Neural crest cell (in vitro differentiated cells): ENCODE data around the gene LRRC55. TPM values are rescaled to one million over a fixed set of nuclear protein-coding genes. Genes with fewer than 3 reads are reported as not detected.
"Not testable (repeated sequence)": the region's sequence is repeated elsewhere in the genome, so short reads cannot be mapped to it uniquely, and the experiment has no call there.

Source experiments
- DNase-seq: peaks from one replicate; pipeline ENCODE4 v3.0.0; 2021; ENCODE audit warnings: low read depth, mixed read lengths, low spot score
- H3K27ac Mint-ChIP-seq: one replicate; pipeline ENCODE4 v1.8.0; 2021; ENCODE audit warnings: mild to moderate bottlenecking, mixed read lengths; ENCODE audit not compliant: unreplicated experiment
- H3K27me3 Mint-ChIP-seq: 2 replicates; pipeline ENCODE4 v1.8.0; 2021; ENCODE audit warnings: low read depth, mild to moderate bottlenecking, mixed read lengths
- H3K36me3 Mint-ChIP-seq: 2 replicates; pipeline ENCODE4 v1.8.0; 2021; ENCODE audit warnings: low read depth, mild to moderate bottlenecking, mixed read lengths
- H3K4me1 Mint-ChIP-seq: 2 replicates; pipeline ENCODE4 v1.8.0; 2021; ENCODE audit warnings: mixed read lengths
- H3K4me3 Mint-ChIP-seq: one replicate; pipeline ENCODE4 v1.8.0; 2021; ENCODE audit warnings: mild to moderate bottlenecking, mixed read lengths
- H3K9me3 Mint-ChIP-seq: 2 replicates; pipeline ENCODE4 v1.8.0; 2021; ENCODE audit warnings: mixed read lengths
- total RNA-seq: library from RNA; stranded (reverse); gene quantifications from 2 replicates; pipeline ENCODE4 v1.2.1, GENCODE V29; 2021
- TF ChIP-seq, protein P1 (sequence below): fragments of 200-600 bp; sonication (generic); conservative IDR thresholded peaks from 2 replicates; pipeline ENCODE4 v1.5.0; 2021; ENCODE audit warnings: antibody characterized with exemption, mild to moderate bottlenecking

Gene LRRC55
- total RNA-seq, 1 donor from 2014 or later, result 6.4 TPM

DNA sequence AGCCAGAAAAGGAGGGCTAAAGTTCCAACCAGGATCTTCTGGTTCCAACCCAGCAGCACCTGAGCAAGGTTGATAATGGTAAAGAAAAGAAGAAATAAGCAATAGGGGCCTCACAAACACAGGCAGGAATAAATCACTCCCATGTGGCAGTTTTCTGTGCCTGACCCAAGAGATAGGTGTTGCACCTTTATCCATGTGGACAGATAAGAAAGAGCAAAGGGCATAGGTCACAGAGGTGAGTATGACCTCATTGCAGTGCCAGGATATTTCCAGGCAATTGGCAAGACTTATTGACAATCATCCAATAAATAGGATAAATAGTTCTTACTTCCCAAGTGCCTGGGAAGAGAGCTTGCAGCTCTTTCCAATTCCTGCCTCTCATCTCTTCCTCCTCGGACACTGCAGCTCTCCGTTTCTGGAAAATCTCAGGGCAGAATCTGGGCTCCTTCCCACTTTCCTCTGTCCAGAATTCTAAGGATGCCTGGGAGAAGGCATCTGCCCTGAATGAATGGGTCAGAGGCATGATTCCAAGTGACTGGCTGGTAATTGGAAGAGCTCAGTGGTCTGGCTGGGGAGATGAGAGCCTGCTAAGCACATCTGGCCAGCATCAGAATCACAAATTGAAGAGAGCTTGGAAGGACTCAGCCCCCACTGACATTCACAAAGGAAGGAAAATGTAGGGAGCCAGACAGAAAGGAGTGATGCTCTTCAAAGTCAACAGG lies 14.5 kb upstream of the LRRC55 start:
- Mint-ChIP-seq H3K36me3 (peaks cover 8% of the 10 kb centered on the region), H3K4me3 (no peak overlapping the region), H3K4me1 (peaks cover 4% of the 10 kb centered on the region), H3K9me3 (peaks cover 13% of the 10 kb centered on the region), H3K27me3 (peaks cover 5% of the 10 kb centered on the region), H3K27ac (no peak overlapping the region)
- TF ChIP-seq, protein P1, sequence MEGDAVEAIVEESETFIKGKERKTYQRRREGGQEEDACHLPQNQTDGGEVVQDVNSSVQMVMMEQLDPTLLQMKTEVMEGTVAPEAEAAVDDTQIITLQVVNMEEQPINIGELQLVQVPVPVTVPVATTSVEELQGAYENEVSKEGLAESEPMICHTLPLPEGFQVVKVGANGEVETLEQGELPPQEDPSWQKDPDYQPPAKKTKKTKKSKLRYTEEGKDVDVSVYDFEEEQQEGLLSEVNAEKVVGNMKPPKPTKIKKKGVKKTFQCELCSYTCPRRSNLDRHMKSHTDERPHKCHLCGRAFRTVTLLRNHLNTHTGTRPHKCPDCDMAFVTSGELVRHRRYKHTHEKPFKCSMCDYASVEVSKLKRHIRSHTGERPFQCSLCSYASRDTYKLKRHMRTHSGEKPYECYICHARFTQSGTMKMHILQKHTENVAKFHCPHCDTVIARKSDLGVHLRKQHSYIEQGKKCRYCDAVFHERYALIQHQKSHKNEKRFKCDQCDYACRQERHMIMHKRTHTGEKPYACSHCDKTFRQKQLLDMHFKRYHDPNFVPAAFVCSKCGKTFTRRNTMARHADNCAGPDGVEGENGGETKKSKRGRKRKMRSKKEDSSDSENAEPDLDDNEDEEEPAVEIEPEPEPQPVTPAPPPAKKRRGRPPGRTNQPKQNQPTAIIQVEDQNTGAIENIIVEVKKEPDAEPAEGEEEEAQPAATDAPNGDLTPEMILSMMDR, result no peak
- no peak for DNase-seq

DNA sequence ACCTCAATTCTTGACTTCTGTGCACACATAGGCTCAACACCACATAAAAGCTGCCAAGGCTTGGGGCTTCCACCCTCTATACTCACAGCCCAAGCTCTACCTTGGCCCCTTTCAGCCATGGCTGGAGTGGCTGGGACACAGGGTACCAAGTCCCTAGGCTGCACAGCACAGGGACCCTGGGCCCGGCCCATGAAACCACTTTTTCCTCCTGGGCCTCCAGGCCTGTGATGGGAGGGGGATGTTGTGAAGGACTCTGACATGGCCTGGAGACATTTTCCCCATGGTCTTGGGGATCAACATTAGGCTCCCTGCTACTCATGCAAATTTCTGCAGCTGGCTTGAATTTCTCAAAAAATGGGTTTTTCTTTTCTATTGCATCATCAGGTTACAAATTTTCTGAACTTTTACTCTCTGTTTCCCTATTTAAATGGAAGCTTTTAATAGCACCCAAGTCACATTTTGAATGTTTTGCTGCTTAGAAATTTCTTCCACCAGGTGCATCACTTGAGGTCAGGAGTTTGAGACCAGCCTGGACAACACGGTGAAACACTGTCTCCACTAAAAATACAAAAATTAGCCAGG lies 11.9 kb upstream of the LRRC55 start:
- DNase-seq, H3K27ac Mint-ChIP-seq, H3K27me3 Mint-ChIP-seq, H3K36me3 Mint-ChIP-seq, H3K4me3 Mint-ChIP-seq, H3K4me1 Mint-ChIP-seq: not testable (repeated sequence)
- peaks cover 13% of the 10 kb centered on the region for H3K9me3 Mint-ChIP-seq

DNA sequence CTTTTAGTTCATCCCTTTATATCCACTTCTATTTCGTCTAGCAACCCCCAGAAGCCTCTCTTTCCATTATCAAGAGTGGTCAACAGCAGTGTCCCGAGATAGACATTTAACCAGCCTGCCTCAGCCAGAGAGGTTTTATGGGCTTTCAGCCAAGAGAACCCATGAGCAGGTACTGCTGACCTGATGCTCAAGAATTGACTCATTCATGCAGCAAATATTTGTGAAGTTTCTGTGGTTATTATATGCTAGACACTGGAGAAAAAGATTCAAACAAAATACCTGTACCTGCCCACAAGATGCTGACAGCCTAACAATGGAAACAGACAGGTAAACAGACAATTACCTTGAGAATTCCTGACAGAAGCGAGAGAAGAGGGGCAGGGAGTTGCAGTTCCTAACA lies 9.7 kb upstream of the LRRC55 start:
- H3K4me1 Mint-ChIP-seq, result peaks cover 4% of the 10 kb centered on the region
- H3K9me3 Mint-ChIP-seq, result peaks cover 13% of the 10 kb centered on the region
- TF ChIP-seq, protein P1, result no peak
- H3K27ac Mint-ChIP-seq, result no peak overlapping the region
- H3K27me3 Mint-ChIP-seq, result peaks cover 20% of the 10 kb centered on the region
- H3K4me3 Mint-ChIP-seq, result no peak overlapping the region
- no peak for DNase-seq
- peaks cover 8% of the 10 kb centered on the region for H3K36me3 Mint-ChIP-seq

DNA sequence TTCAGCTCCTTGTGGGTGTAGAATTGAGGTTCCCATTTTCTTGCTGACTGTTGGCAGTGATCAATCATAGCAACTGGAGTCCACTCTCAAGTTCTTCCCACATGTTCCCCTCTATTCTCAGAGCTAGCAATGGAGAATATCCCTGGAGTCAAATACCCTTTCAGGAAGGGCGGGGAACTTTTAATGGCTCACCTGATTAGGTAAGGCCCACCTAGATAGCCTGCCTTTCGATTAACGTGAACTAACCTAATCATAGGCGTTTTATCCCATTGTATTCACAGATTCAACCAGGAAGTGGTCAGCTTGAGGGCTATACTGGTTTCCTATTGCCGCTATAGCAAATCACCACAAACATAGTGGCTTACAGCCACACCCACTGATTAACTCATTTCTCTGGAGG lies 7.1 kb upstream of the LRRC55 start:
- Mint-ChIP-seq H3K4me1 (peaks cover 6% of the 10 kb centered on the region), H3K36me3 (peaks cover 5% of the 10 kb centered on the region), H3K27me3 (peaks cover 37% of the 10 kb centered on the region), H3K4me3 (no peak overlapping the region), H3K27ac (no peak overlapping the region), H3K9me3 (peaks cover 4% of the 10 kb centered on the region)
- DNase-seq, result no peak
- TF ChIP-seq, protein P1, result no peak

DNA sequence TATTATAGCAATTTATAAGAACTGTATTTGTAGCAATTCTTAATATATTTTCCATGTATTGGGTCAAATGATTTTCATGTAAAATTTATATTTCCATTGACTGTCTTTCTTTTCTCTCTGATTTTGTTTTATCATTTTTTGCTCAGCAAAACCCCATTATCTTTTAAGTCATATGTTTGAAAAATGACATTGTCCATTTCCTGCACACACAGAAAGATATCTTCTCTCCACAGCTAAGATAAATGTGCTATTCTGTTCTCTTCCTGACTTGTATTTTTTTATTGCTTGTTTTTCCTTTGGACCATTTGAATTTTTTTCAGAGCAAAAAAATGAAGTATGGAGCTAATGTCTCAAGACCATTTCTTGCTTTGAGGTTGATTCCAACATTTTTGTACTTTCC lies 6.3 kb upstream of the LRRC55 start:
- Mint-ChIP-seq H3K27me3 (peaks cover 45% of the 10 kb centered on the region), H3K4me1 (peaks cover 14% of the 10 kb centered on the region), H3K36me3 (peaks cover 3% of the 10 kb centered on the region), H3K4me3 (no peak overlapping the region), H3K9me3 (peaks cover 3% of the 10 kb centered on the region), H3K27ac (no peak overlapping the region)
- no peak for DNase-seq
- TF ChIP-seq, protein P1, result no peak

DNA sequence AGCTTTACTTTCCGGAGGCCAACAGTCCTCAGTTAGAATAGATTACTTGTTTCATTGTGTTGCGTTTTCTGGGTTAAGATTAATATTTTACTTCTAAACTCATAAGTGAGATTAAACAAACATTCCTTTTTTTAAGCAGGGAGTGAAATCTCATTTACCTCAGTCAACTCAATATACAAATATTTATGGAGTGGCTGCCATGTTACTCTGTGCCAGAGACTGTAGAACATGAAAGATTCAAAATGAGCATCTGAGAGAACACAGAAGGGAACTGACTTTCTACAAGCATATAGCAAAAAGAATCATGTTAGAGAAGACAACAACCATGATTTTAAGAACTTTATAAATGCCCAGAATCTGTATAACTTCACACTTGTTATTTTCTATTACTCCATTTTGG lies 3.4 kb upstream of the LRRC55 start:
- DNase-seq, result no peak
- Mint-ChIP-seq H3K36me3 (no peaks in the 10 kb centered on the region), H3K4me3 (no peak overlapping the region), H3K4me1 (peaks cover 18% of the 10 kb centered on the region), H3K27me3 (peaks cover 52% of the 10 kb centered on the region), H3K9me3 (no peaks in the 10 kb centered on the region), H3K27ac (no peak overlapping the region)
- TF ChIP-seq, protein P1, result no peak
